ENCODE data around the gene SLC22A3.

SLC22A3 gene

DNA sequence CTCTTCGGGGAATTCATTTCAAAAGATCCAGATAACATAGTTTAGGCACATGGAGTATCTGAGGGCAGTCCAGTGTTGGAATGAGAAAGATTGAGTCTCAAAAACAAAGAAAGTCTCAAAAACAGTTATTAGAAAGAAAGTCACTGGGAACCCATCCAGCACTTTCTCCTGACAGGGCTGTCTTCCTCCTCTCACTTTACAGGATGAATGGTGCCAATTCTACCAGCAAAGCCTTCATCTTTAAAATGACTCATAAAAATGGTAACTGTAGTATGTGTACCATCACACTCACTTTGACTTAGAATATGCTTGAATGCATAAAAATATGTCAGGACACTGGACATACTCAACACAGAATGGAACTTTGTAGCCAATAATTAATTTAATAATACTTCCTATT is 71.3 kb downstream of the SLC22A3 start:
- FAIRE-seq (no peak), DNase-seq (ENCODE audit: insufficient read length, low spot score) (no peak)
- TF ChIP-seq TAF1 (IDR thresholded peaks at IDR 0.05; ENCODE audit: low read depth, low read length): no peak
- no peak for TF ChIP-seq PAX5 (IDR thresholded peaks at IDR 0.05; ENCODE audit: insufficient read depth, low read length, severe bottlenecking)
- TF ChIP-seq POLR2AphosphoS5 (IDR thresholded peaks at IDR 0.05; ENCODE audit: low read depth, low read length): no peak
- no peak for TF ChIP-seq POU2F2 (IDR thresholded peaks at IDR 0.05; ENCODE audit: low read depth, low read length)

DNA sequence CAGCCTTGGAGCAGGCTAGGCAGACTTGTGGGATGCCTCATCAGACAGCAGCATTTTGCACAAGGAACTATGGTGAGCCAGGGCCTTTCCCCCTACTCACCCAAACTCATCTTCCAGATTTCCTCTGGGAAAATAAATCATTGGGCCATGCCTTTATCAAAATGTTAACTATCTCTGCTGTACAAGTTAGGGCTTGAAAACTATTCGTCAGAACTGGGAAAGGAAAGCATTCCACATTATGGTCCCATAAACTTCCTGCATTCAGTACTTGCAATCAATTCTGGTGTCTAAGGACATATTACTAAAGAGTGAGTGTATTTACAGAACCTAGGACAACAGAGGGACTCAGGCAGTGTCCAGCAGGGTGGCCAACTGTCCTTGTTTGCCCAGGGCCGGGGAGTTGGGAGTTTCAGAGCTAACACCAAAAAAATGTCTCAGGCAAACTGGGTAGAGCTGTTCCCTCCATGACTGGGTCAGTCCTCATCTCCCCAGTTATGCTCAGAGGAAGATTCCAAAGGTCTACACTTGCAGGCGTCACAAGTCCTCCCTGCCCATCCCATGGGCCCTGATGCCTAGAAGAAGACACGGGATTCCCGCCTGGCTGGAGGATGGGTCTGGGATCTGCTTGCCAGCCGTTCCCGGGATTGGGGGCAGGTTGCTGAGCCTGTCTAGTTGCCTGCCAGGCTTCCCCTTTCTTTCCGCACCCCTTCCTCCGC is 72.2 kb downstream of the SLC22A3 start:
- TF ChIP-seq TAF1 (IDR thresholded peaks at IDR 0.05; ENCODE audit: low read depth, low read length) (no peak), POLR2AphosphoS5 (IDR thresholded peaks at IDR 0.05; ENCODE audit: low read depth, low read length) (no peak)
- FAIRE-seq (no peak), DNase-seq (ENCODE audit: insufficient read length, low spot score) (no peak)

DNA sequence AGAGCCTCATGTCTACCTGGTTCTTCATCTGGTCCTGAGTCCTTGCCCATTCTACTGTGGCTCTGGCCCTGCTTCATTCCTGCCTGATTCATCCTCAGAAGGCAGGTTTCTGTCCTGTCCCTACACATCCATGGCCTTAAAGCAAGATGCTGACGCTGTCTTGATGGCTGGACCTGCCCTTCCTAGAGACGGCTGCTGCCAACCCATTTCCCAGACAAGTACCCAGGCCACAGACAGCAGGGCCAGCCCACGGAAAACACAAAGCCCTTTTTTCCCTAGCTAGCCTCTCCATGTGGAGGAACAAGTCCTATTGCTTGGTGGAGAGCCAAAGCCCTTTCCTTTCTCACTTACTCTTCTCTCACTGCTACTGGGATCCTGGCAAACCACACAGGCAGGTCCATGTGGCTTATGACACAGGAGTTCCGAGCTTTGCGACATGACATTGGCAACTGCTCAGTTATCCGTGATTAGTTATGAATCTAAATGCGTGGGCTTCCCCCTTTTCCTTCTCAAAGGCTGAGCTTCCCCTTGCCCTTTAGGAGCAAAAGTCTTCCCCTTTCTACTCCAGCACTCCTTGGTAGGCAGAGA is 72.9 kb downstream of the SLC22A3 start:
- no peak for FAIRE-seq
- DNase-seq (ENCODE audit: insufficient read length, low spot score): no peak
- TF ChIP-seq POU2F2 (IDR thresholded peaks at IDR 0.05; ENCODE audit: low read depth, low read length) (no peak), PAX5 (IDR thresholded peaks at IDR 0.05; ENCODE audit: insufficient read depth, low read length, severe bottlenecking) (no peak), TAF1 (IDR thresholded peaks at IDR 0.05; ENCODE audit: low read depth, low read length) (no peak), POLR2AphosphoS5 (IDR thresholded peaks at IDR 0.05; ENCODE audit: low read depth, low read length) (no peak), SPI1 (IDR thresholded peaks at IDR 0.05; ENCODE audit: low read depth, low read length) (no peak), POLR2A (IDR thresholded peaks at IDR 0.05; ENCODE audit: low read depth, low read length) (no peak)

DNA sequence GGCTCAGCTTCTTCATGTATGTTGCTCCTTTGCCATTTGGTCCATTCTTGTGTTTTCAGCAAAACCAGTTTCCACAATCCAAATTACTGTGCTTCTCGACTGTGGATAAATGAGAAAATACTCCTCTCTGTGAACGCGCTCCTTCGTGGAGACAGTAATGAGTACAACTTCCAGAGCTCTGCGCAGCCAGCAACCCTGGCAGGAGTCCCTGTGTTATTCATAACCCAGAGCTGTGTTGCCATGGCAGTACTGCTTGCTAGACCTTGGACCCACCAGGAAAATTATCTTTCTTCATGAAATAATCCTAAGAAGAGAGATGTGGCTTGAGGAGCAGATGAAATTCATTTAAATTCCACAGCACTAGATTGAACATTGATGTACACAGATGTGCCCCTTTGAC is 73.7 kb downstream of the SLC22A3 start:
- FAIRE-seq (no peak), DNase-seq (ENCODE audit: insufficient read length, low spot score) (no peak)
- no peak for TF ChIP-seq PAX5 (IDR thresholded peaks at IDR 0.05; ENCODE audit: insufficient read depth, low read length, severe bottlenecking)
- no peak for TF ChIP-seq TAF1 (IDR thresholded peaks at IDR 0.05; ENCODE audit: low read depth, low read length)
- TF ChIP-seq SPI1 (IDR thresholded peaks at IDR 0.05; ENCODE audit: low read depth, low read length): no peak
- TF ChIP-seq POLR2AphosphoS5 (IDR thresholded peaks at IDR 0.05; ENCODE audit: low read depth, low read length): no peak
- no peak for TF ChIP-seq POU2F2 (IDR thresholded peaks at IDR 0.05; ENCODE audit: low read depth, low read length)
- no peak for TF ChIP-seq POLR2A (IDR thresholded peaks at IDR 0.05; ENCODE audit: low read depth, low read length)

DNA sequence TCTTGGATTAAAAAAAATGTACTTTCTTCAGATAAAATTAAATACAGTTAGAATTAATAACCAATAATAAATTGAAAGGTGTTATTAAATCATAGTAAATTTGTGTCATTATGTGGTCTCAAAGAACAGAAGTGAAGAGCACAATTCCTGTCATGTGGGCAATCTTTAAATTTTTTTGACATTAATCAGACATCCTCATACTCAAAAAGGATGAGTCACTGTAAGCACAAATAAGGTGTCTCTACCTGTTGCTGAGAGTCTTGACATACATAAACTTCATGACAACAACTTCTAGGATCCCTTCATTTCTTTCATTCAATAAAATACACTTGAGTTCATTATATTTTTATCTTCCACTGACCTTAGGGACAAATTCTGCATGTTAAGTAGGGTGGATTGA is 76.1 kb downstream of the SLC22A3 start:
- no peak for FAIRE-seq
- TF ChIP-seq PAX5 (IDR thresholded peaks at IDR 0.05; ENCODE audit: insufficient read depth, low read length, severe bottlenecking) (no peak), POU2F2 (IDR thresholded peaks at IDR 0.05; ENCODE audit: low read depth, low read length) (no peak), POLR2AphosphoS5 (IDR thresholded peaks at IDR 0.05; ENCODE audit: low read depth, low read length) (no peak), TAF1 (IDR thresholded peaks at IDR 0.05; ENCODE audit: low read depth, low read length) (no peak), POLR2A (IDR thresholded peaks at IDR 0.05; ENCODE audit: low read depth, low read length) (no peak), SPI1 (IDR thresholded peaks at IDR 0.05; ENCODE audit: low read depth, low read length) (no peak)
- no peak for DNase-seq (ENCODE audit: insufficient read length, low spot score)

DNA sequence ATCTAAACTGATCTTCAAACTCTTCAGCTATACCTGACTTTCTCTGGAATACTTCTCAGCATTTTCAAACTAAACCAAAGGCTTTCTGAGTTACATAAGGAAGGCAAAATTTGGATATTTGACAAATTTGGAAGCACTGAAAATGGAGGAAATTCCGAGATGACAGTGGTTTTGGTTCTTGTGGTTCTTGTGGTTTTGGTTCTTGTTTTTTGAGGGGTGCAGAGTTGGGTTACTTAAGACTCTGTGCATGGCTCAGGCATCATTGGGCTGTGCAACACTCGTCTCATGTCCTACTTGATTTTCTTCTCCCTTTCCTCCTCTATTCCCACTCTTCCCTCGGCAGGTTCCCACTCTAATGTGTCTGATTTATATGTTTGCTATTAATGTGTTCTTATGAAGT is 78.0 kb downstream of the SLC22A3 start:
- DNase-seq (ENCODE audit: insufficient read length, low spot score): no peak
- no peak for TF ChIP-seq POLR2AphosphoS5 (IDR thresholded peaks at IDR 0.05; ENCODE audit: low read depth, low read length)
- TF ChIP-seq POLR2A (IDR thresholded peaks at IDR 0.05; ENCODE audit: low read depth, low read length): no peak
- no peak for TF ChIP-seq PAX5 (IDR thresholded peaks at IDR 0.05; ENCODE audit: insufficient read depth, low read length, severe bottlenecking)
- TF ChIP-seq SPI1 (IDR thresholded peaks at IDR 0.05; ENCODE audit: low read depth, low read length): no peak
- no peak for TF ChIP-seq TAF1 (IDR thresholded peaks at IDR 0.05; ENCODE audit: low read depth, low read length)
- TF ChIP-seq POU2F2 (IDR thresholded peaks at IDR 0.05; ENCODE audit: low read depth, low read length): no peak
- no peak for FAIRE-seq

DNA sequence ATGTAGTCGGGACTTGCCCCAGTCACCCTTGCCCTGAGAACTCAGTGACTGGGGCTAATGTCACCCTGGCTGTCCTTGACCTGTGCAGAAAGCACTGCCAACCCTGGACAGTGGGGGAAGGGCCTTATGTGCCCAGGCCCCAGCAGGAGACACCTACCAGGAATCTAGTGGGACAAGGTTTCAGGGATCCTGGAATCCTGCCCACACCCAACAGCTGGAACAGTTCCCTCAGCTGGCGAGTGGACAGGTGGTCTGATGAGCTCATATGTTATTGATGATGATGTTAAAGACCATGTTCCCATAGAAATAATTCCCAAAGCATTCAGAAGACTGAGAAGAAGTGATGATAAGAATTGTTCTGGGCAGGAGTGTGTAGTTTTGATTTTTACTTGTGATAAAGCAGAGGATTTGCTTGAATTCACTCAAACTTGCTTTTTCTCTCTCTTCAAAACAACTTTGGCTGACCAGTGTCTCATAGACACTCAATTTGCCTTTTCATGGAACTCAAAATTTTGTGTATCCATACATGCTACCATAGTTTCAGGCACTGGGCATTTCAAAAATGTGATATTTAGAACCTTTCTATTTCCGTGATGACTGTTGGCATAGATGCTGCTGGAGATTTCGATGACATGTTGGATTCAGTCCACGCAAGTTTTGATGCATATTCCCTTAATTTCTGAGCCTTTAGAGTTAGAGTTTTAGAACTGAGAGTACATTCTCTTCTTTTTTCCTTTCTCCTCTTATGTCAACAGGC is 79.3 kb downstream of the SLC22A3 start:
- no peak for DNase-seq (ENCODE audit: insufficient read length, low spot score)
- no peak for FAIRE-seq
- TF ChIP-seq TAF1 (IDR thresholded peaks at IDR 0.05; ENCODE audit: low read depth, low read length) (no peak), SPI1 (IDR thresholded peaks at IDR 0.05; ENCODE audit: low read depth, low read length) (no peak), POLR2AphosphoS5 (IDR thresholded peaks at IDR 0.05; ENCODE audit: low read depth, low read length) (no peak), PAX5 (IDR thresholded peaks at IDR 0.05; ENCODE audit: insufficient read depth, low read length, severe bottlenecking) (no peak), POLR2A (IDR thresholded peaks at IDR 0.05; ENCODE audit: low read depth, low read length) (no peak), POU2F2 (IDR thresholded peaks at IDR 0.05; ENCODE audit: low read depth, low read length) (no peak)

DNA sequence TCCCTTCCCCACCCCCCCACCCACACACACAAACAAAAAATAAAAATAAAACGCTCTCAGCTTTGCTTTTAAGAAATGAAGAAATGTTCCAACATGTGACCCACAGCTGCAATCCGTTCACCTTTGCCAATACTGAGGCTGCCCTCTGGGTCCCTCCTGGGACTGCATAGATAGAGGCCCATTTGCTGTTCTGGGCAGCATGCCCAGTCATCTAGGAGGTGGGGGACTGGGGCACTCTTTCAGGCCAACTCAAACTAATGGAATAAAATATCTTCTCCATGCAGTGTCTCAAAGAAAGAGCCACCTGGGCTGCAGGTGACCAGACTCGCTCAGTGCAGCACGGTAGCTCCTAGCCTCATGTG is 79.9 kb downstream of the SLC22A3 start:
- TF ChIP-seq TAF1 (IDR thresholded peaks at IDR 0.05; ENCODE audit: low read depth, low read length) (no peak), POU2F2 (IDR thresholded peaks at IDR 0.05; ENCODE audit: low read depth, low read length) (no peak), PAX5 (IDR thresholded peaks at IDR 0.05; ENCODE audit: insufficient read depth, low read length, severe bottlenecking) (no peak), POLR2A (IDR thresholded peaks at IDR 0.05; ENCODE audit: low read depth, low read length) (no peak), SPI1 (IDR thresholded peaks at IDR 0.05; ENCODE audit: low read depth, low read length) (no peak)
- no peak for DNase-seq (ENCODE audit: insufficient read length, low spot score)
- FAIRE-seq: no peak

DNA sequence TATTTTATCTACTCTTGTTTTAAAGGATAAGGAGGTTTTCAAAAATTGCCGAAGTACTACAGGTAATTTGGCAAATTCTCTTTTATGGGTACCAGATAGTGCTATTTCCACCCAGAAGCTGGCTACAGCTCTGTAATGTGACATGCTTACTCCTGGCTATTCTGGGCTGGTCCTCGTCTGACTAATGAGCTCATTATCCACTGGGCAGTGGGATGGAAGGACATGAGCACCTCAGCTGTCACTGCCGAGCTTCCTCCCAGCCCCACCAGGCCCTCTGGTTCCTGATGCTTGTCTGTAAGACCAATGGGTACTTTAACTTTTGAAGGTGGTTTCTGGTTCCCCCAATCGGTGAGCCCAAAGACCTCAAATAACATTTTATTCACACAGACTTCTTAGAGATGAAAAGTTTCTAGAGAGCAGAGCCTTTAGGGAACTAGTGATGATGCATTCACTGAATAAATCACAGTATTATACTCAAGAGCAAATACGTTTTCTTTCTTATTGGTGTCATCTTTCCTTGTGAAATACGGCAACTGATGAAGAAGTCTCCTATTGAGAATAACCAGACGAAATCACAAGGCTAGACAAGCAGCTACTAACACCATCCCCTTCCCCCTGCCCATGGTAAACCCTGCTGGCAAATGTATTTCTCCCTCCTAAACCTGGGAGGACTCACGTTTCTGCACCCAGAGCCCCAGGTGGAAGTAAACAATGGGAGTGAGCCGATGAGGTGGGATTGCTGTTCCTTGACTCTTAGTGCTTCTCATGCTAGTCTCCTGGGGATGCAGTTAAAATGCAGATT is 80.8 kb downstream of the SLC22A3 start:
- DNase-seq (ENCODE audit: insufficient read length, low spot score) (no peak), FAIRE-seq (no peak)
- TF ChIP-seq SPI1 (IDR thresholded peaks at IDR 0.05; ENCODE audit: low read depth, low read length): no peak
- TF ChIP-seq POLR2AphosphoS5 (IDR thresholded peaks at IDR 0.05; ENCODE audit: low read depth, low read length): no peak
- TF ChIP-seq POU2F2 (IDR thresholded peaks at IDR 0.05; ENCODE audit: low read depth, low read length): no peak
- TF ChIP-seq PAX5 (IDR thresholded peaks at IDR 0.05; ENCODE audit: insufficient read depth, low read length, severe bottlenecking): no peak
- no peak for TF ChIP-seq TAF1 (IDR thresholded peaks at IDR 0.05; ENCODE audit: low read depth, low read length)
- TF ChIP-seq POLR2A (IDR thresholded peaks at IDR 0.05; ENCODE audit: low read depth, low read length): no peak

All from GM12891 (cell line).